GM12878 (cell line): ENCODE data around the gene MAML3. TPM values are rescaled to one million over a fixed set of nuclear protein-coding genes. Genes with fewer than 3 reads are reported as not detected.

ENCODE experiments used
- ATAC-seq: fragments of 200-7000 bp; cut with Tn5 transposase; 3 replicates; pipeline ENCODE4 v1.9.1; 2020; ENCODE audit warnings: mild to moderate bottlenecking, moderate library complexity
- BruUV-seq: library from RNA; stranded (reverse); fragments of 400-500 nt; replicated peaks from 2 replicates; lab custom pipeline; 2021; lab: Mats Ljungman, UMichigan
- CTCF ChIA-PET: fragments of 300-600 bp; sonication (Branson Sonifier 250); formaldehyde crosslinking; extraction: SDS; loops from one replicate; lab custom pipeline; 2021; ENCODE audit warnings: inconsistent platforms; lab: Yijun Ruan, JAX
- POLR2A ChIA-PET: fragments of 350-600 bp; formaldehyde crosslinking; extraction: SDS; loops from one replicate; lab custom pipeline; 2021; ENCODE audit warnings: inconsistent platforms; lab: Charles Lee
- RAD21 ChIA-PET: fragments of 300-600 bp; sonication (Branson Sonifier 250); formaldehyde crosslinking; loops from one replicate; lab custom pipeline; 2023; ENCODE audit warnings: antibody characterized with exemption; ENCODE audit not compliant: unreplicated experiment; lab: Charles Lee
- SMC1A ChIA-PET: fragments of 300-600 bp; sonication (Branson Sonifier 250); formaldehyde crosslinking; loops from one replicate; lab custom pipeline; 2023; ENCODE audit not compliant: unreplicated experiment, uncharacterized antibody; lab: Charles Lee
- DNase-seq: peaks from one replicate; pipeline ENCODE4 v3.0.0-alpha.2; 2011; ENCODE audit warnings: low read depth, low spot score
- FAIRE-seq: peaks from 3 replicates; lab custom pipeline; 2011; peaks lifted over from hg19 to GRCh38; lab: Jason Lieb, UNC
- H2AFZ ChIP-seq: 2 replicates; pipeline ENCODE4 v1.6.0; 2011; ENCODE audit warnings: low read depth, low read length, control low read depth; ENCODE audit not compliant: control insufficient read depth
- H3K27ac ChIP-seq: 2 replicates; pipeline ENCODE4 v1.5.1; 2011; ENCODE audit warnings: control low read depth; ENCODE audit not compliant: control insufficient read depth, insufficient read depth
- H3K27me3 ChIP-seq, 2 experiments: replicated peaks in 1 of 2; 2 replicates each; pipeline versions ENCODE4 v1.6.0 to v1.6.1; 2011; ENCODE audit warnings: low read length in 1 of 2; ENCODE audit not compliant: control insufficient read depth in 2 of 2, insufficient read depth in 2 of 2
- H3K36me3 ChIP-seq, 2 experiments: 2 replicates each; pipeline ENCODE4 v1.5.1; 2011; ENCODE audit warnings: low read length in 1 of 2; ENCODE audit not compliant: control insufficient read depth in 2 of 2, insufficient read depth in 2 of 2
- H3K4me1 ChIP-seq: 2 replicates; pipeline ENCODE4 v1.6.1; 2011; ENCODE audit warnings: mild to moderate bottlenecking, low read length, moderate library complexity, mixed read lengths; ENCODE audit not compliant: control insufficient read depth, insufficient read depth
- H3K4me2 ChIP-seq: 2 replicates; pipeline ENCODE4 v1.6.0; 2011; ENCODE audit warnings: control low read depth; ENCODE audit not compliant: control insufficient read depth, insufficient read depth
- H3K4me3 ChIP-seq: fragments of 200-600 bp; sonication (generic); 2 replicates; pipeline ENCODE4 v1.5.1; 2016
- H3K79me2 ChIP-seq: 2 replicates; pipeline ENCODE4 v1.6.0; 2011; ENCODE audit warnings: low read length; ENCODE audit not compliant: control insufficient read depth, insufficient read depth
- H3K9ac ChIP-seq: 2 replicates; pipeline ENCODE4 v1.8.0; 2011; ENCODE audit warnings: low read length, control low read depth, mixed read lengths; ENCODE audit not compliant: control insufficient read depth, insufficient read depth
- H3K9me3 ChIP-seq: replicated peaks from 3 replicates; pipeline ENCODE4 v1.5.1; 2011; ENCODE audit warnings: mild to moderate bottlenecking, low read length; ENCODE audit not compliant: control insufficient read depth, insufficient read depth
- H4K20me1 ChIP-seq: 2 replicates; pipeline ENCODE4 v1.6.0; 2011; ENCODE audit not compliant: control insufficient read depth, insufficient read depth
- BACH1 ChIP-seq: fragments of 450-650 bp; IDR thresholded peaks from 2 replicates; pipeline ENCODE4 v1.6.1; 2017; ENCODE audit warnings: mild to moderate bottlenecking, borderline replicate concordance
- BRCA1 ChIP-seq: IDR thresholded peaks from 2 replicates; pipeline ENCODE4 v1.6.1; 2011; ENCODE audit warnings: low read depth, low read length, improper control_type of control experiment
- CBX5 ChIP-seq: sonication (generic); IDR thresholded peaks from 2 replicates; pipeline ENCODE4 v1.6.1; 2016; ENCODE audit warnings: low read depth, moderate library complexity, mild to moderate bottlenecking, inconsistent platforms
- EED ChIP-seq: sonication (generic); IDR thresholded peaks from 2 replicates; pipeline ENCODE4 v1.6.1; 2016; ENCODE audit warnings: antibody characterized with exemption, low read depth
- EGR1 ChIP-seq, 2 experiments: IDR thresholded peaks; 1 replicate in 1 of 2; 2 replicates in 1 of 2; pipeline ENCODE4 v1.6.1; 2011 to 2012; ENCODE audit warnings: low read depth in 2 of 2, low read length in 2 of 2, borderline replicate concordance in 1 of 2, mild to moderate bottlenecking in 1 of 2, moderate library complexity in 1 of 2
- GATAD2B ChIP-seq: fragments of 450-650 bp; conservative IDR thresholded peaks from 2 replicates; pipeline ENCODE4 v1.6.1; 2017; ENCODE audit warnings: low read depth, mild to moderate bottlenecking, moderate library complexity
- IKZF2 ChIP-seq, 2 experiments: fragments of 450-650 bp; IDR thresholded peaks; 2 replicates each; pipeline ENCODE4 v1.6.1; 2017; ENCODE audit warnings: mild to moderate bottlenecking in 2 of 2, moderate library complexity in 2 of 2
- KAT2A ChIP-seq: conservative IDR thresholded peaks from 2 replicates; pipeline ENCODE4 v1.6.1; 2011; ENCODE audit warnings: low read depth, low read length; ENCODE audit not compliant: control insufficient read depth
- MEF2A ChIP-seq: IDR thresholded peaks from 2 replicates; pipeline ENCODE4 v1.6.1; 2011; ENCODE audit warnings: low read depth, mild to moderate bottlenecking, low read length, moderate library complexity; ENCODE audit not compliant: insufficient read depth
- MTA2 ChIP-seq: fragments of 450-650 bp; IDR thresholded peaks from 2 replicates; pipeline ENCODE4 v1.6.1; 2016; ENCODE audit warnings: low read depth, mild to moderate bottlenecking, moderate library complexity
- NFYA ChIP-seq: IDR thresholded peaks from 2 replicates; pipeline ENCODE4 v1.6.1; 2011; ENCODE audit warnings: low read depth, mild to moderate bottlenecking, low read length, improper control_type of control experiment, borderline replicate concordance
- NFYB ChIP-seq: IDR thresholded peaks from 2 replicates; pipeline ENCODE4 v1.6.1; 2011; ENCODE audit warnings: low read depth, mild to moderate bottlenecking, low read length, improper control_type of control experiment, moderate library complexity; ENCODE audit not compliant: insufficient read depth
- POLR2AphosphoS2 ChIP-seq: IDR thresholded peaks from 2 replicates; pipeline ENCODE4 v1.6.1; 2011; ENCODE audit warnings: low read depth, mild to moderate bottlenecking, low read length, improper control_type of control experiment, moderate library complexity
- RAD21 ChIP-seq: IDR thresholded peaks from 2 replicates; pipeline ENCODE4 v1.6.1; 2011; ENCODE audit warnings: mild to moderate bottlenecking, low read depth, low read length, moderate library complexity; ENCODE audit not compliant: insufficient read depth
- SMAD5 ChIP-seq: IDR thresholded peaks from 2 replicates; pipeline ENCODE4 v1.6.1; 2016; ENCODE audit warnings: antibody characterized with exemption, low read depth
- SPI1 ChIP-seq: IDR thresholded peaks from 2 replicates; pipeline ENCODE4 v1.6.1; 2011; ENCODE audit warnings: low read depth, mild to moderate bottlenecking, low read length, moderate library complexity, borderline replicate concordance; ENCODE audit not compliant: insufficient read depth
- STAT3 ChIP-seq: IDR thresholded peaks from 2 replicates; pipeline ENCODE4 v1.6.1; 2011; ENCODE audit warnings: low read depth, low read length, improper control_type of control experiment
- TAF1 ChIP-seq: IDR thresholded peaks from 2 replicates; pipeline ENCODE4 v1.6.1; 2011; ENCODE audit warnings: mild to moderate bottlenecking, low read depth, low read length, borderline replicate concordance
- TCF3 ChIP-seq: IDR thresholded peaks from 2 replicates; pipeline ENCODE4 v1.6.1; 2012; ENCODE audit warnings: low read depth, mild to moderate bottlenecking, low read length, borderline replicate concordance; ENCODE audit not compliant: insufficient read depth
- YBX1 ChIP-seq: fragments of 450-650 bp; IDR thresholded peaks from 2 replicates; pipeline ENCODE4 v1.6.1; 2016; ENCODE audit warnings: antibody characterized with exemption
- ZBTB40 ChIP-seq: fragments of 450-650 bp; IDR thresholded peaks from 2 replicates; pipeline ENCODE4 v1.6.1; 2016; ENCODE audit warnings: mild to moderate bottlenecking, moderate library complexity, borderline replicate concordance
- ZZZ3 ChIP-seq: IDR thresholded peaks from 2 replicates; pipeline ENCODE4 v1.6.1; 2011; ENCODE audit warnings: low read depth; ENCODE audit not compliant: control insufficient read depth, insufficient read length
- WGBS: methylation state at CpG from one replicate; pipeline ENCODE4 v1.1.6; 2016; ENCODE audit warnings: low lambda C conversion rate; ENCODE audit not compliant: insufficient replicate concordance, insufficient coverage; ENCODE audit errors: missing lambda C conversion rate; 5-methylcytosine and 5-hydroxymethylcytosine counted together
- in situ Hi-C: fragments of 300-500 bp; cut with MboI; formaldehyde crosslinking; loops from 9 replicates; pipeline ENCODE4 v1.14.3; 2018; ENCODE audit warnings: mixed read lengths
- intact Hi-C: fragments of 100-400 bp; cut with micrococcal nuclease; formaldehyde crosslinking; loops from one replicate; pipeline ENCODE4 v1.14.2; 2022; ENCODE audit not compliant: unreplicated experiment
- polyA plus RNA-seq, 11 experiments: library from polyadenylated mRNA; depleted of rRNA in 4 of 11; unstranded in 6 of 11; stranded (reverse) in 5 of 11; fragments of >200 nt; fragmentation: Nextera tagmentation in 4 of 11; fragmentation: Illumina TruSeq in 1 of 11; extraction: Ambion mirVana in 4 of 11; extraction: Trizol in 1 of 11; gene quantifications; 1 replicate in 1 of 11; 2 replicates in 10 of 11; pipeline versions ENCODE4 v1.2.1 to v1.2.3, GENCODE V29; 2011 to 2016; ENCODE audit warnings: inconsistent platforms in 2 of 11, missing spikeins in 2 of 11, low read depth in 1 of 11
- total RNA-seq, 4 experiments: library from RNA; depleted of rRNA in 3 of 4; stranded (reverse); fragments of >200 nt in 3 of 4; fragmentation: Illumina TruSeq in 1 of 4; extraction: Trizol in 1 of 4; gene quantifications; 2 replicates each; pipeline versions ENCODE4 v1.2.1 to v1.2.3, GENCODE V29; 2013 to 2021

The MAML3 gene
- total and polyA plus RNA-seq, 10 of the 15 experiments (the other 5 are each of a cell fraction or from before 2014, with no cell fraction given), result under 0.01 to 0.53 (median 0.06) TPM; not detected in 2

DNA sequence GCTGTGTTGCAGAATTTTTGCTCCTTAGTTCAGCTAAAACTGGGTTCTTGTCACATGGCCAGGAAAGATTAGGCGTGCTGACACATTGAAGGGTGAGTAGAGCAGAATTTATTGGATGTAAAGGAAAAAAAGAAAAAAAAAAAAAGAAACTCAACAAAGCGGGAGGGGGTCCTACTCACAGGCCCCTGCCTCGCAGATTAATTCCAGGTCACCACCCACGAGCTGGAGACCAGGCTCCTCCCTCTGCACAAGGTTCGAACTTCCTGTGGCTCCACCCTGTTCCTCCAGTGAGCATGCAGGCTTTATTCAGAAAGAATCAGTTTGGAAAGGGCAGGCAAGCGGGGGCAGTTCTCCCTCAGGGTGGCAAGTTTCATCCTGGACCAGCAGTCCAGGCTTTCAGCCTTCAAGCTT, 471.2 kb downstream of the MAML3 start (continued):
- TF ChIP-seq ZBTB40 (no peak), BRCA1 (no peak), CBX5 (no peak), STAT3 (no peak)

DNA sequence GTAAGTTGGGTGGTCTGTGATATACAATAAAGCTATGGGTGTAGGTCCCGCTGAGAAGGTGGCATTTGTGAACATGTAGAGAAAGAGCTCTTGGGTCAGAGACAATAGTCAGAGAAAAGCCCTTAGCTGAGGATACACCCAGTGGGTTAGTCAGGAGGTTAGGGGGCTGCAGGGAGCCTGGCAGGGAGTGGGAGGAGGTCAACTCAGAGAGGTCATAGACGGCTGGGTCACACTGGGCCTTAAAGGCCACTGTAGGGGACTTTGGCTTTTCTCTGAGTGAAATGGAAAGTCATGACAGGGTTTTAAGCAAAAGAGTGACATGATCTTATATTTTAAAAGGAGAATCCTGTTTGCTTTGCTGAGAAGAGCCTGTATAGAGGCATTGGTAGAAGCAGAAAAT, 471.7 kb downstream of the MAML3 start:
- H3K27ac ChIP-seq, result no peak overlapping the region
- H3K79me2 ChIP-seq, result no peaks in the 10 kb centered on the region
- H3K9me3 ChIP-seq, result no peaks in the 10 kb centered on the region; the same call in 2 of the 3 replicates
- H3K9ac ChIP-seq, result no peak overlapping the region
- H3K4me1 ChIP-seq, result no peaks in the 10 kb centered on the region
- no peak overlapping the region for H3K4me2 ChIP-seq
- no peak overlapping the region for H2AFZ ChIP-seq
- no peak for FAIRE-seq
- peaks cover 0 to 11% of the 10 kb centered on the region in 2 experiments; a peak in 2 of 4 replicates for H3K36me3 ChIP-seq
- SMC1A ChIA-PET, result interaction anchor here (0.6 to 1.3 kb wide), 3 partner anchors 9 to 16 kb away, joined by 3 read pairs; no protein-coding TSS in a partner anchor
- in situ Hi-C loops (no loop called here), intact Hi-C loops (no loop called here)
- no peak for DNase-seq
- CTCF ChIA-PET, result no interaction called here
- no peaks in the 10 kb centered on the region for H3K27me3 ChIP-seq
- RAD21 ChIA-PET, result no interaction called here
- no peak for ATAC-seq
- no peaks in the 10 kb centered on the region for H4K20me1 ChIP-seq
- WGBS, result 70% methylated on average over 2 of the region's 2 CpGs
- no TSS peak for BruUV-seq
- H3K4me3 ChIP-seq, result no peak overlapping the region
- POLR2A ChIA-PET, result interaction anchor here (0.6 kb wide), 1 partner anchor 296 kb away, joined by 3 read pairs; no protein-coding TSS in a partner anchor
- TF ChIP-seq KAT2A (no peak), TCF3 (no peak), MEF2A (no peak), EED (no peak), YBX1 (no peak), EGR1 (IDR thresholded peaks at IDR 0.05; ENCODE audit: borderline replicate concordance in 1 of 2, low read depth in 2 of 2, low read length in 2 of 2) (no peak), POLR2AphosphoS2 (no peak), NFYA (no peak), ZZZ3 (no peak), SMAD5 (no peak), NFYB (no peak), SPI1 (no peak), IKZF2 (IDR thresholded peaks at IDR 0.05) (no peak), TAF1 (no peak), BACH1 (no peak), GATAD2B (no peak), MTA2 (no peak), RAD21 (no peak)
